GM18507 (cell line): ENCODE measurements around the gene ADGRB3.
"Not testable (repeated sequence)": the region's sequence is repeated elsewhere in the genome, so short reads cannot be mapped to it uniquely, and the experiment has no call there.

Experiments
- DNase-seq: peaks from one replicate; pipeline ENCODE4 v3.0.0; 2011; ENCODE audit warnings: low read depth; ENCODE audit not compliant: insufficient read length; ENCODE audit errors: extremely low spot score
- FAIRE-seq: peaks from 2 replicates; lab custom pipeline; 2011; peaks lifted over from hg19 to GRCh38; lab: Jason Lieb, UNC

Gene ADGRB3

DNA sequence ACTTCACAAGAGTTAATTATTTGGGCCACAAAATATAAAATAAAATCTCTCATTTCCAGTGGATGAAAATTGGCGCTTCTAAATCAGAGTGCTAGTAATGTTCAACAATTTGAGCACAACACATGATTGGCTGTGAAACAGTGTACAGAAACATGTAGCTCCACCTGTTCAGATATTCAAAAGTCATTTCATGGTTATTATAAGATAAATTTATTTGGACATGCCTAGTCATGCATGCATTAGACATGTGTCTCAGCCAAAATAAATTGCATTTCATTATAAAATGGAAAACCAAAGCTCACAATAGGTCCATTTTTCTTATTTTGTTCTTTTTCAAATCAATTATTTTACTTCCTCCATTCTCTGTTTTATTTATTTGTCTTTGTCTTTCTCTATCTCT lies 786.9 kb downstream of the ADGRB3 start:
- FAIRE-seq (no peak), DNase-seq (no peak)

DNA sequence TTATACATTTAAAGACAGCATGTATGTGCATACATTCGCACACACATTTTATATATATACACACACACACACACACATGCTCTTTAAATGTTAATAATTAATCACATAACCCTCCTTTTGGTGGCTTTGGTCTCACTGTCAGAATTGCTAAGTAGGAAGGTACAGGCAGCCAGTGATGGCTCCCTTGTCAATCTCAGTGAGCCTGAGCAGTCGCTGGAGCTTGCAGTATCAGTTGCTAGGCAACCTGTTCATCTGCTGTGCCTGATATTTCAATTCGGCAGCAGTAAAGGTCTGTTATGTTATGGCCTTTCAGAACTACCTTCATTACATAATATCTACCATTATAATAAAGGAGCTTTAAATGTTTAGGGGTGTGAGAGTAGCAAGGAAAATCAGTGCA lies 787.4 kb downstream of the ADGRB3 start:
- FAIRE-seq (no peak), DNase-seq (no peak)

- FAIRE-seq = no peak
- DNase-seq = no peak
Measured at GRCh38 chr6:69423785-69424184, 788.7 kb downstream of the ADGRB3 start.

DNA sequence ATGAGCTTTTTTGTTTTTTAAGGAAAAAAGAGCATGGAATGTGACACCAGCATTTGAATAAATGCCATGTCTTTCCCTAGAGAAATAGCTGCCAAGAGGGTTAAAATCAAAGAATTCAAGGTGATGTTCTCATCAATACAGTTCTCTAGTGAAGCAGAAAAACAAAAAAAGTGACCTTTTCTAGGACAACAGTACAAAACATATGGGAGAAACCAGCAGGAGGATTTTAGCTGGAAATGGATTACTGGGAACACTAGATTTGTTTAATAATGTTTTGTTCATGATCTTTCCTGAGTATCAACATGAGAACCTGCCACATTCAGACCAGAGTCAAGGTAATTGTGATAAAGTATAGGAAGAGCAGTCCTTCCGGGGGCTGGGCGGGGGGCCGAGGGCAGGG lies 789.5 kb downstream of the ADGRB3 start:
- FAIRE-seq = no peak
- DNase-seq = no peak

DNA sequence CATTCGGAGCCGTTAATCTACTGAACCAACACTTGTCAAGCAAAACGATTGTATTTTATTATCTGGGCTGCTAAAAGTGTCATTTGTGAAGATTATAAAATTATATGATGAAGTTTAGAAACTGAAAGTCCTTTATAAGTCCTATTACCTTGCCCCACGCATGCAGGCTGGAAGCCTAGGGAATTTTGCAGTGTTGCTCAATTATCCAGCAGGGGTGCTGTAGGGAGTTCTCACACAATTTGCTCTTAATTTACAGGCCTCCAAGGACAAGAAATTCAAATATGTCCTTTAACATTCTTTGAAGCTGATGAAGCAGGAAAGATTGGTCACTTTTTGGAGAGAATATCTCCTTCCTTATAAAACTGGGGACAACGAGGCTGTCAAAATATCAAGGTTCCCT lies 792.8 kb downstream of the ADGRB3 start:
- no peak for FAIRE-seq

GRCh38 chr6:69432168-69432567 lies 797.1 kb downstream of the ADGRB3 start:
- not testable (repeated sequence) for DNase-seq, FAIRE-seq

More for the DNA sequence above, 792.8 kb downstream of the ADGRB3 start:
- no peak for DNase-seq

DNA sequence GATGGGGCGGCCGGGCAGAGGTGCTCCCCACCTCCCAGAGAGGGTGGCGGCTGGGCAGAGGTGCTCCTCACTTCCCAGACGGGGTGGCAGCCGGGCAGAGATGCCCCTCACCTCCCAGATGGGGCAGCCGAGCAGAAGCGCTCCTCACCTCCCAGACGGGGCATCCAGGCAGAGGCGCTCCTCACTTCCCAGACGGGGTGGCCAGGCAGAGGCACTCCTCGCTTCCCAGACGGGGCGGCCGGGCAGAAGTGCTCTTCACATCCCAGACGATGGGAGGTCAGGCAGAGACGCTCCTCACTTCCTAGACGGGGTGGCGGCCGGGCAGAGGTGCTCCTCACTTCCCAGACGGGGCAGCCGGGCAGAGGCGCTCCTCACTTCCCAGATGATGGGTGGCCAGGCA lies 798.0 kb downstream of the ADGRB3 start:
- not testable (repeated sequence) for FAIRE-seq, DNase-seq

- FAIRE-seq (no peak), DNase-seq (no peak)
Measured at GRCh38 chr6:69438113-69438512, 803.0 kb downstream of the ADGRB3 start.
